ENCODE measurements around the gene OR52E6.
A peak's percentile ranks its signal among the peaks of the same experiment; 100 is the strongest.

OR52E6 gene

DNA sequence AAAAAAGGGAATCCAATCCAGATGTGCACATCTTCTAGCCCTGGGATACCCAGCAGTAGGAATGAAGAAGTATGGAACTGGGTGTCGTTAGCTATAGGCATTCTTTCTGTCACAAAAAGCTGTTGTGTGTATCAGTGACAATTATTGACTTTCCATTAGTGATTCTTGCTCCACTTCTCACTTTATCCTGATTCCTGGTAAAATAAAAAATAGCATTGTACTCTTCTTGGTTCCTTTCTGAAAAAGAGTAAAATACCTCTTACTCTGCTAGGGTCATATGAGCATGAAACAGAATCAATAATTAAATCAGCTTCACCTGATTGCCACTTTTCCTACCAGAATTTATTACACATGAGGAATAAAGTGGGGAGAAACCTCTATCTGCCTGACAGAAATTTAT, at the start of gene OR52E6:
Gene OR52E6 (minus strand): TSS at position 101 of the 400 bp plus-strand sequence. CDS start 0 bp downstream, at position 101.
- no peak for DNase-seq (ENCODE audit: low spot score)

- DNase-seq (ENCODE audit: low spot score), result no peak
Observed at GRCh38 chr11:5891216-5891800, 49.6 kb upstream of the OR52E6 start.

GRCh38 chr11:5887661-5888060, 46.0 kb upstream of the OR52E6 start:
- DNase-seq (ENCODE audit: low spot score), result no peak

GRCh38 chr11:5887172-5887571, 45.5 kb upstream of the OR52E6 start:
- DNase-seq (ENCODE audit: low spot score), result no peak

- no peak for DNase-seq (ENCODE audit: low spot score)
Observed at GRCh38 chr11:5881756-5882155, 40.1 kb upstream of the OR52E6 start.

DNA sequence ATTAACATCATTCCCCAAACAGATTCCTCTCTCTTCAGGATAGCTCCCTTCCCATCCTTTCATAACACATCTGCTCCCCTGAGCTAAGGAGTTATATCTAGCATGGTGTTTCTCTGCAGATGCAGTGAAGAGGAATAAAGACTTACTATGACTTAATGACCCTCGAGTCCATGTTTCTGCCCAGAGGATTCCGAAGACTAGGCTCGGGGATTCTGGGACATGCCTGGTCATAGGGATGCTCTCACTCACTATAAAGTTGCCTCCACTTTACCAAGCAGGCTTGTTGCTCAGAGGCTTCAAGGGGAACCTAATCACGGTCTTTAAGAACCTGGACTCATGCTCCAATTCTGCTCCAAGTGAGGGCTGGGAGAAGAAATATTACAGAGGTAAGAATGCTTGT, 38.6 kb upstream of the OR52E6 start, which contains the start of gene OR52E4:
Gene OR52E4 (plus strand): TSS at position 301 of the 400 bp plus-strand sequence. CDS start 3,664 bp downstream, outside the sequence.
- DNase-seq (ENCODE audit: low spot score), result no peak

DNA sequence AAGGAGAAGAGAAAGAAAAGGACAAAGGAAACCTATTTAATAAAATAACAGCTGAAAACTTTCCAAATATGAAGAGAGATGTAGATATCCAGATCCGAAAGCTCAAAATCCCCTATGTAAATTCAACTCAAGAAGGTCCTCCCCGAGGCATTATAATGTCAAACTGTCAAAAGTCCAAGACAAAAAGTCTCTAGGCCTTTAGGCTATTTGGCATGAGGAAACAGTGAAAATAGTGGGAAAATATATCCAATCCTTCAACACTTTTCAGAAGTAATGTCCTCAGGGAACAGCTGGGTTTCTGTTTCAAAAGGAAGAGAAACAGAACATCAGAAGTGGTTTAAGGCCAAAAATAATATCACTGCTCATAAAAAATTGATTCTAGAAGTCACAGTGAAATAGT, 36.9 kb upstream of the OR52E6 start:
- DNase-seq (ENCODE audit: low spot score), result no peak

DNA sequence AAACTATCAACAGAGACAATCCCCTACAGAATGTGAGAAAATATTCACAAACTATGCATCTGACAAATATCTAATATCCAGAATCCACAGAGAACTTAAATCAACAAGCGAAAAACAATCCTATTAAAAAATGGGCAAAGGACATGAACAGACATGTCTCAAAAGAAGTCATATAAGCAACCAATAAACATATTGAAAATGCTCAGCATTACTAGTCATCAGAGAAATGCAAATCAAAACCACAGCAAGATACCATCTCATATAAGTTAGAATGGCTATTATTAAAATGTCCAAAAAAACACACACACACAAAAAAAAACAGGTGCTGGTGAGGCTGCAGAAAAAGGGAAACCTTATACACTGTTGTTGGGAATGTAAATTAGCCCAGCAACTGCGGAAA, 24.1 kb upstream of the OR52E6 start:
- no peak for DNase-seq (ENCODE audit: low spot score)

DNA sequence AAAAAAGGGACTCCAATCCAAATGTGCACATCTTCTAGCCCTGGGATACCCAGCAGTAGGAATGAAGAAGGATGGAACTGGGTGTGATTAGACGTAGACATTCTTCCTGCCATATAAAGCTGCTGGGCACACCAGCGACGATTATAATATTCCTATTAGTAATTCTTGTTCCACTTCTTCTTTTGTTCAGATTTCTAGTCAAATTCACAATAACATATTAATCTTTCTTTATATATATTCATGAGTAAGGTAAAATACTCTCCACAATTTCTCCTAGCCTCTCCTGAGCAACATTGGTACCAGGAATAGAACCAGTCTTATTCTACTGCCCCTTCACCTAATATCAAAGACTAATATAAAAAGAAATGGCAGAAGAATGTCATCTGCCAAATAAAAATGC, 15.9 kb upstream of the OR52E6 start, which contains the start of gene OR52E8:
Gene OR52E8 (minus strand): TSS at position 101 of the 400 bp plus-strand sequence. CDS start 0 bp downstream, at position 101.
- no peak for DNase-seq (ENCODE audit: low spot score)

DNA sequence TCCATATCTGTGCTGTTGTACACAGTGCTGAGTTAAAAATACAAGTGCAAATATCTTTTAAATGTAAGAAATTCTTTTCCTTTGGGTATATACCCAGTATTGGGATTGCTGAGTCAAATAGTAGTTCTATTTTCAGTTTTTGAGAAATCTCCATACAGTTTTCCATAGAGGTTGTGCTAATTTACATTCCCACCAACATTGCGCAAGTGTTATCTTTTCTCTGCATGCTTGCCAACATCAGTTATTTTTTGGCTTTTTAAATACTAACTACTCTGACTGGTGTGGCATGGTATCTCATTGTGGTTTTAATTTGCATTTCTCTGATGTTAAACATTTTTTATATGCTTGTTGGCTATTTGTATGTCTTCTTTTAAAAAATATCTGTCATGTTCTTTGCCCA, 9.3 kb upstream of the OR52E6 start:
- DNase-seq (ENCODE audit: low spot score), result no peak

DNA sequence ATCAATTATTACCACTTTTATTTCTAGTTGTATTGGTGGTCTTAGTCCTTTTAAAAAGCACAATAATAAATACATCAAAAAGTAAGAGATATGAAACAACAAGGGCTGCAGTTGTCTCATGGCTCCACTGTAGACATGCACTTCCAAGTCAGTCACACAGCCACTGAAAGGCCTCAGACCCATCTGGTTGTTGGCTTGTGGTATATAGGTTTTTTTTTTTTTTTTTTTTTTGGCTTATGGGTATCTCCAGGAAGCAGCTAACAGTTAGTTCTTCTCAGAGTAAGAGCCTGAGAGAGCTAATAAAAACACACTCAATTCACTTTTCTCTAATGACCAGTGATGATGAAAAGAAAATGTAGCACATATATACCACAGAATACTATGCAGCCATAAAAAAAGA, 6.0 kb upstream of the OR52E6 start:
- no peak for DNase-seq (ENCODE audit: low spot score)

GRCh38 chr11:5846701-5847100, 5.0 kb upstream of the OR52E6 start:
- no peak for DNase-seq (ENCODE audit: low spot score)

DNA sequence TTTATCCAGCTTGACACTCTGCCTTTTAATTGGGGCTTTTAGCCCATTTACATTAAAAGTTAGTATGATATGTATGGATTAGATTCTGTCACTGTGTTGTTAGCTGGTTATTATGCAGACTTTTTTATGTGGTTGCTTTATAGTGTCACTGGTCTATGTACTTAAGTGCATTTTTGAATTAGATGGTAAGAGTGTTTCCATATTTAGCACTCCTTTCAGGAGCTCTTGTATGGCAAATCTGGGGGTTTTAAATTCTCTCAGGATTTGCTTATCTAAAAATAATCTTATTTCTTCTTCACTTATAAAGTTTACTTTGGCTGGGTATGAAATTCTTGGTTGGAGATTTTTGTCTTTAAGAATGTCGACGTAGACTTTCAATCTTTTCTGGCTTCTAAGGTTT, 4.0 kb downstream of the OR52E6 start:
- no peak for DNase-seq (ENCODE audit: low spot score)

GRCh38 chr11:5833446-5833845, 8.3 kb downstream of the OR52E6 start:
- no peak for DNase-seq (ENCODE audit: low spot score)

- no peak for DNase-seq (ENCODE audit: low spot score)
Observed at GRCh38 chr11:5831196-5831829, 10.4 kb downstream of the OR52E6 start.

DNA sequence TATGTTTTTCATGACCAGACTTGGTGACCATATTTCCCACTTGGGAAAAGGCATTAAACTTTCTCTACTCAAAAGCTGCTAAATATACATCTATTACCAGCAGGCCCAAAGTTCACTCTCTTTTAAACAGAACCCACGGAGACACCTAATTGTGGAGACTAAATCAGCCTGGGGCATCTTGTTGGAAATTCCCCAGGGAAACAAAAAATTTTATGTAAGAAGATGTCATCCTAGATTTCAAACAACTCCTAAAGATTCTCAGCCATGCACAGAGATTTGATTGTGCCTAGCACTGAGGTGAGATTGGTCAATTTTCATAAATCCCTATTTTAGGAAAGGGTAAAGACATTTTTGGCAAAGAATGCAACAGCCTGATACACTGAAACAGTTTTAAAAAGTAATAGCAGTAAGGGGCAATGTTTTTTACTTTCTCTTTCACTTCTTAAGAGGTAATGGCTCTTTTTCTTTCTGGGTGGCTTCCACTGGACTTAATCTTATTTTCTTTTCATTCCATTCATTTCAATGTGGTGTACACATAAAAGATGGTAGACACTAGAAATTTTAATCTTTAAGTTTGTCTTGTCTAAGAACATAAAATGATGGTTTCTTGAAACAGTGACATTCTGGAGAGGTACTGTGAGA, 23.3 kb downstream of the OR52E6 start:
- DNase-seq (ENCODE audit: low spot score), result no peak

DNA sequence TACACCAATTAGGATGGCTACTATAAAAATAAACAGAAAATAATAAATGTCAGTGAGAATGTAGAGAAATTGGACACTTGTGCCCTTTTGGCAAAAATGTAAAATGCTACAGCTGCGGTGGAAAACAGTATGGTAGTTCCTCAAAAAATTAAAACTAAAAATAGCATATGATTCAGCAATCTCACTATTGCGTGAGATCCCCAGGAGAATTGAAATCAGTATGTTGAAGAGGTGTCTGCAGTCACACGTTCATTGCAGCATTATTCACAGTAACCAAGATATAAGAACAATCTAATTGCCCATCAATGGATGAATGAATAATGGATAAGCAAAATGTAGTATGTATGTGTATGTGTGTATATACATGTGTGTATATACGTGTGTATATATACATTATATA, 26.2 kb downstream of the OR52E6 start:
- DNase-seq (ENCODE audit: low spot score), result no peak

DNA sequence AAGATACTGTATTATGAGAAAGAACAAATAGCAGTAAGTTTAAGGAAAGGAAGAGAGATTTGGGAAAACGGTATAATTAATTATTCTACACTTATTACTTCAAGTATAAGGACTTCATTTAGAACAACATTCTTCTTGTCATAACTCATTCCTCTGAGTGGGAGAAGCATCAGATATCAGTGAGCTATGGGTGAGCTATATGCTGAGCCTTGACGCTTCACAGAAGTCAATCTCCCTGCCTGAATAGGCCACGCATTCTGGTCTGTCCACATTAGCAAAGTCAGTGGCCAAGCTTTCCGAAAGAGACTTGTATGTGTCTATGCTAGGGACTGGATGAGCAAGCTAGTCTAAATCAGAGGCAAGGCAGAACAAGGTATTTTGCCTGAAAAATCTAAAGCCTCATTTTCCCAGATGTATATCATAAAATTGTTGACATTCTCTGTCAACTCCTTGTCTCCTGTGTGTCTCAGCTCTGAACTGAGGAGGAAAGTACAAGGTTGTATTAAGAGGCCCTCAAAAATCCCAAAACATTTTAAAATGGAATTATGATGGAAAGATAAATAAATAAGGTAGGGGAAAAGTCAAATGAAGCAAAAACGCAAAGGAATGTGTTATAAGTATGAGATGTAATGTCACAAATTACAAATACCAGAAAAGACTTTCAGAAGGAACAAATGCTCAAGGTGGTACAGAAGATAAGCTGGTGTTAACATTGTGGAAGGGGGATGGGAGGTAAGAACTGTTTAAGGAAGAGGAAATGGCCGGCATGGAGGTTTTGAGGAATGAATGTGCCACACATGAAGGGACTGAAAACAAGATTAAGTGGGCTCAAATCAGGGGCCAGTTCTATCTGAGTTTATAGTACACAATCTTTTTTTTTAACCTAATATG, 31.5 kb downstream of the OR52E6 start:
- no peak for DNase-seq (ENCODE audit: low spot score)

DNA sequence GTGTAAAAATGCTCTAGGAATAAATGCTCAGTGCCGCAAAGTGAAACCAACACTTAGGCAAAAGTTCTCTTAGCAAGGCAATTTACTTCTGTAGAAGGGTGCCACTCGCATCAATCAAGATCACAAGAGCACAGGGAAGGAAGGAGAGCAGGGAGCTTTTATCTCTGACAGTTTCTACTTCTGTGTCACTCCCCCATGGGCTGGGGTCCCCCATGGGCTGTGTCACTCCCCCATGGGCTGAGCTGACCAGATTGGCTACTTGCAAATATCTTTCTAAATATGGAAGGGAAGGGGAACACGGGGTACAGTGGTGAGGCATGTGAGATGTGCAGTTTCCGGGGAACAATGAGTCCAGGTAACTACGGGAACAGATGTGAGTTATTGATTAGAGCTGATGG, 32.6 kb downstream of the OR52E6 start:
- no peak for DNase-seq (ENCODE audit: low spot score)

- DNase-seq (ENCODE audit: low spot score), result peak; percentile 23
Observed at GRCh38 chr11:5808500-5809121, 33.1 kb downstream of the OR52E6 start, which contains the start of gene OR52N2. OR52N2 (plus strand) TSS chr11:5808924; CDS start chr11:5820336, 11,412 bp downstream.

- DNase-seq (ENCODE audit: low spot score), result no peak
Observed at GRCh38 chr11:5807580-5807979, 34.1 kb downstream of the OR52E6 start.

GRCh38 chr11:5803982-5804381, 37.7 kb downstream of the OR52E6 start:
- no peak for DNase-seq (ENCODE audit: low spot score)

Measured in hepatic stellate cell (primary cell).